ENCODE measurements around the gene JMJD4. TPM values are rescaled to one million over a fixed set of nuclear protein-coding genes. Genes with fewer than 3 reads are reported as not detected.

The JMJD4 gene
- total and polyA plus RNA-seq, 4 donors = 10.6 to 14.4 (median 12.6) TPM

DNA sequence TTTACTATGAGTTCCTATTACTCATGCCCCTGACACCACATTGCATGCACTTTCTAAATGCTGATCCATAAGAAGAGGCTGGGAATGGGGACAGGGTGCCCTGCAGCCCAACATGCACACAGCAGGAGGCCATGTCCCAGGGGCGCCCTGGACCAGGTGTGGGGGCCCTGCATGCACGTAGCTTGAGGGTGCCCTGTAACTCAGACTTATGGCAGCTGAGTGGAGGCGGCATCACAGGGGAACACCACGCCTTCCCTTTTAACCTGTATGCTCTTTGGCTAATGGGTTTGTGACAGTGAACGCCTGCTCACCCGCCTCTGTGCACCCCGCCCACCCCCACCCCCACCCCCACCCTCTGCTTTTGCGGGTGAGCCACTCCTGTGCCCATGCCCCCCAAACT, 36.2 kb upstream of the JMJD4 start:
- H3K4me3 ChIP-seq (ENCODE audit: low read length in 2 of 2) = no peak overlapping the region
- no peaks in the 10 kb centered on the region for H3K27me3 ChIP-seq (ENCODE audit: control insufficient read depth in 1 of 2, insufficient read depth in 2 of 2, low read length in 1 of 2)
- no peaks in the 10 kb centered on the region for H3K9me3 ChIP-seq (ENCODE audit: control insufficient read depth, low read length)
- no peak overlapping the region for H3K27ac ChIP-seq (ENCODE audit: low read depth in 1 of 2, low read length in 2 of 2)
- H3K4me1 ChIP-seq (ENCODE audit: control insufficient read depth in 1 of 2, insufficient read depth in 2 of 2, low read length in 2 of 2) = no peaks in the 10 kb centered on the region
- intact Hi-C loops (cut with DNase I) = no loop called here
- 94 to 96% methylated on average over 8 of the region's 8 CpGs for WGBS, 2 donors
- H3K36me3 ChIP-seq (ENCODE audit: control insufficient read depth in 1 of 2, insufficient read depth in 2 of 2, low read length in 1 of 2) = peaks cover 0 to 9% of the 10 kb centered on the region in 2 donors
- ATAC-seq (ENCODE audit: low FRiP score) (no peak), DNase-seq (peak in 1 of 2 donors; percentile 32)

DNA sequence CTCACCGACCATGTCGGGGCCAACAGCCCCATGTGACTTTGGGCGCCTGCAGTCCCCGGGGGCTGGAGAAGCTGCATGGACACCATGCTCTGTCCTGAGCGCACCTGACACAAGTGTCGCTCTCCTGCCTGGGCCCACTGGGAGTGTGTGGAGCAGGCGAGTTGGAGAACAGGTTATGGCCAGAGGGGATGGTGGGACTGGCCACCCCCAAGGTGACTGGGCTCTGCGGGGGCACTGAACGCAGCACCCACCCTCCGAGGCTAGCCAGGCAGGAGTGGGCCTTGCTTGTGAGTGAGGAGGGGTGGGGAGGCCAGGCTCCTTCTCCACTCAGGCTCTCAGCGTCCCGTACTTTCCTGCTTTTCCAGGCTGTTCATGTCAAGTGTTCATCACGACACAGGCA, 35.7 kb upstream of the JMJD4 start:
- ATAC-seq (ENCODE audit: low FRiP score) = no peak
- Histone ChIP-seq H3K4me1 (ENCODE audit: control insufficient read depth in 1 of 2, insufficient read depth in 2 of 2, low read length in 2 of 2) (no peaks in the 10 kb centered on the region), H3K27me3 (ENCODE audit: control insufficient read depth in 1 of 2, insufficient read depth in 2 of 2, low read length in 1 of 2) (no peaks in the 10 kb centered on the region), H3K4me3 (ENCODE audit: low read length in 2 of 2) (no peak overlapping the region), H3K36me3 (ENCODE audit: control insufficient read depth in 1 of 2, insufficient read depth in 2 of 2, low read length in 1 of 2) (peaks cover 0 to 9% of the 10 kb centered on the region in 2 donors), H3K27ac (ENCODE audit: low read depth in 1 of 2, low read length in 2 of 2) (no peak overlapping the region), H3K9me3 (ENCODE audit: control insufficient read depth, low read length) (no peaks in the 10 kb centered on the region)
- WGBS, 2 donors = 95 to 96% methylated on average over 13 of the region's 13 CpGs
- intact Hi-C loops (cut with DNase I) = no loop called here
- peak in 1 of 2 donors; percentile 50 for DNase-seq

DNA sequence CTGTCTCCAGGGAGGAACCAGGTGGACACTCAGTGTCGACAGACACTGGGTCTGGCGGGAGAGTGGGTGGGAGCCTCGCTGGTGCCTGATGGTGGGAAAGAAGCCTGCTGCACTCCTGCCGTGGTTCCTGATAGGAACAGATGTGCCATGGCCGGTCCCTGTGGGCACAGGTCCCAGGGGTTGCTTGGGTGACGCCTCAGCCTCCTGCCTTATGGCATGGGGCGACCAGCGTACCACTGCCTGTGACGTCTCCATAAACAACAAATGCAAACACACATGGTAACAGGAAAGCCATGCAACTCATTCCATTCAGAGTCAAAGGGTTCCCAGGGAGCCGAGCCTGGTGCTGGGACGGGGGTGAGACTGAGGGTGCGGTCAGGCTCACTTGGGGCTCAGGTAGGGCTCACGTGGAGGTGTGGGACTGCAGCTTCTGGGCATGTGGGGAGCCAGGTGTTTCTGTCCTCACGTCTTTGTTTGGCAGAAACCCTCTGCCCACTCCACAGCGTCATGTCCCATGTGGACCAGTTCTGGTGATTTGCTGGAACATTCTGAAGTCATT, 34.9 kb upstream of the JMJD4 start:
- 93 to 94% methylated on average over 15 of the region's 15 CpGs for WGBS, 2 donors
- no peak overlapping the region for H3K27ac ChIP-seq (ENCODE audit: low read depth in 1 of 2, low read length in 2 of 2)
- DNase-seq (peak in 1 of 2 donors; percentile 66), ATAC-seq (ENCODE audit: low FRiP score) (no peak)
- intact Hi-C loops (cut with DNase I) = loop anchor here in 1 of 2 donors (10.0 kb wide), 1 partner anchor 115 kb away; no protein-coding TSS in a partner anchor
- peaks cover 0 to 9% of the 10 kb centered on the region in 2 donors for H3K36me3 ChIP-seq (ENCODE audit: control insufficient read depth in 1 of 2, insufficient read depth in 2 of 2, low read length in 1 of 2)
- no peaks in the 10 kb centered on the region for H3K9me3 ChIP-seq (ENCODE audit: control insufficient read depth, low read length)
- no peak overlapping the region for H3K4me3 ChIP-seq (ENCODE audit: low read length in 2 of 2)
- no peaks in the 10 kb centered on the region for H3K27me3 ChIP-seq (ENCODE audit: control insufficient read depth in 1 of 2, insufficient read depth in 2 of 2, low read length in 1 of 2)
- H3K4me1 ChIP-seq (ENCODE audit: control insufficient read depth in 1 of 2, insufficient read depth in 2 of 2, low read length in 2 of 2) = no peaks in the 10 kb centered on the region

DNA sequence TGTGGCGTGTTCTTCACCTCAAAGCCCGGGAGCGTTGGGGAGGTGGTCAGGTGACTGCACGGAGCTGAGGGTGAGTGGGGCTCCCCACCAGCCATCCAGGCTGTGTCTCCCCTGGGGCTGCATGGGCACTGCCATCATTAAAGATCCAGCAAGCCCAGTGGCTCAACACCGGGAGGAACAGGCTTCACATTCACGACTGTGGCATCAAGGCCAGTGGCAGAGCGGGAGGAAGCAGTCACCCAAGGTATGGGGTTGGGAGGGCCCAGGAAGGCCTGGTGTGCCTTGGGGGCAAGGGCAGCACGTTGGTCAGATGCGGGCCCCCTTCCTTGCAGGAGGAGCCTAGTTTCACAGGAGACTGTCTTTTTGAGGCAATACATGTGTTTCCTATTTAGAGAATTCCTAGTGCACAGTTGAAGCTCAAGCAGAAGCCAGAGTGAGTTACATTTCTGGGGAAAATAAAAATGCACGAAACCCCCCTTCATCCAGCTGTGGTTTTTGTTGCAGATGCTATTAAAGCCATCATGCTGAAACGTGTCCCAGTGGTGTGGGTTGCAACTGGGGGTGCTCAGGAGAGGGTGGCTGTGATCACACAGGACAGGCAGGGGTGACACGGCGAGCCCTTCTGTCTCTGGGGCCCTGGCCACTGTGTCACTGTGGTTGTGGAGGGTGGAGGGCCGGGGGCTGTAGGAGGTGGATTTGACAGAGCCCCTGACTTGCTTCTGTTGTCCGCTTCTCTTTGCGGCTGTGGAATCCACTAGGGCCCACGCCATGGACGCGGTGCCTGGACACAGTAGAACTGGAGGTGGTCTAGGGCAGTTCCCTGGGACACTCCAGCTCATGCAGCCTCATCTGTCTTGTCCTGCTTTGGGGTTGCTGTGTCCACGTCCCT, 34.2 kb upstream of the JMJD4 start:
- DNase-seq (peak in 1 of 2 donors; percentile 56), ATAC-seq (ENCODE audit: low FRiP score) (no peak)
- H3K36me3 ChIP-seq (ENCODE audit: control insufficient read depth in 1 of 2, insufficient read depth in 2 of 2, low read length in 1 of 2) = peaks cover 0 to 9% of the 10 kb centered on the region in 2 donors

DNA sequence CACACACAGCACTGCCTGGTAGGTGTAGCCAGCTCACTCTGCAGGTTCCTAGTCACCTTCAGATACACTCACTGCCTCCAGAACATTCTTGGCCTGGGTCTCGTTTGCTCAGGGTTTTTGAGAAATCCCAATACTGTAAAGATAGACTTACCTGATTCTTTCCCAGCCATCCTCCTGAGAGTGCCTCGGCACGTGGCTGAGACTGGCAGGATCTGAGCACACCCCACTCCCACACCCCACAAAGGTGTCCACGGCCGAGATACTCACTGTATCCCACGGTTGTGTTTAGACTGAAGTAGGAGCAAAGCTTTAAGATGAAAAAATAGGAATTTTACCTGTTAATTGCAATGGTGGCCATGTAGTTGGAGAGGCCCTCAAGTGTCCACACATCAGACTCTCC, 33.5 kb upstream of the JMJD4 start:
- Histone ChIP-seq H3K36me3 (ENCODE audit: control insufficient read depth in 1 of 2, insufficient read depth in 2 of 2, low read length in 1 of 2) (peaks cover 0 to 9% of the 10 kb centered on the region in 2 donors), H3K4me3 (ENCODE audit: low read length in 2 of 2) (no peak overlapping the region), H3K27ac (ENCODE audit: low read depth in 1 of 2, low read length in 2 of 2) (no peak overlapping the region), H3K27me3 (ENCODE audit: control insufficient read depth in 1 of 2, insufficient read depth in 2 of 2, low read length in 1 of 2) (no peaks in the 10 kb centered on the region), H3K4me1 (ENCODE audit: control insufficient read depth in 1 of 2, insufficient read depth in 2 of 2, low read length in 2 of 2) (no peaks in the 10 kb centered on the region), H3K9me3 (ENCODE audit: control insufficient read depth, low read length) (no peaks in the 10 kb centered on the region)
- ATAC-seq (ENCODE audit: low FRiP score) = no peak
- DNase-seq = peak in 1 of 2 donors; percentile 35
- 94% methylated on average over 6 of the region's 6 CpGs for WGBS, 2 donors
- intact Hi-C loops (cut with DNase I) = loop anchor here in 1 of 2 donors (10.0 kb wide), 1 partner anchor 116 kb away; no protein-coding TSS in a partner anchor

More for the DNA sequence above, 34.2 kb upstream of the JMJD4 start:
- H3K4me3 ChIP-seq (ENCODE audit: low read length in 2 of 2) = no peak overlapping the region
- no peaks in the 10 kb centered on the region for H3K9me3 ChIP-seq (ENCODE audit: control insufficient read depth, low read length)
- H3K27me3 ChIP-seq (ENCODE audit: control insufficient read depth in 1 of 2, insufficient read depth in 2 of 2, low read length in 1 of 2) = no peaks in the 10 kb centered on the region
- no peak overlapping the region for H3K27ac ChIP-seq (ENCODE audit: low read depth in 1 of 2, low read length in 2 of 2)
- H3K4me1 ChIP-seq (ENCODE audit: control insufficient read depth in 1 of 2, insufficient read depth in 2 of 2, low read length in 2 of 2) = no peaks in the 10 kb centered on the region
- intact Hi-C loops (cut with DNase I) = loop anchor here in 1 of 2 donors (10.0 kb wide), 1 partner anchor 116 kb away; no protein-coding TSS in a partner anchor
- 92 to 94% methylated on average over 20 of the region's 20 CpGs for WGBS, 2 donors

DNA sequence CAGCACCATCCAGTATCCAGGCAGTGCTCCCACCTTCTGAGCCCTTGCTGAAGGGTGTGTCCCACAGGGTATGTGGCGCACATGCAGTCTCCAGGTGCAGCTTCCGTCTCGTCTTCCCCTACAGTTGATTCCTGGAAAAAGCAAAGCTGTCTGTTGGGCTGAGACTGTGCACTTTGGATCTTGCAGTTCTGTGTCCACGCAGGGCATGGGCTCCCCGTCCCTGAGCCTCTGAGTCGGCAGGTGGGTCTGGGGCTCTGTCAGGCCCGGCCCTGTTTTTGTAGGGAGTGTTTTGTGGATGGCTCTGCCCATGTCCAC, 33.0 kb upstream of the JMJD4 start:
- H3K36me3 ChIP-seq (ENCODE audit: control insufficient read depth in 1 of 2, insufficient read depth in 2 of 2, low read length in 1 of 2) = peaks cover 0 to 9% of the 10 kb centered on the region in 2 donors
- DNase-seq (peak in 1 of 2 donors; percentile 30), ATAC-seq (ENCODE audit: low FRiP score) (no peak)
- no peaks in the 10 kb centered on the region for H3K4me1 ChIP-seq (ENCODE audit: control insufficient read depth in 1 of 2, insufficient read depth in 2 of 2, low read length in 2 of 2)
- H3K27me3 ChIP-seq (ENCODE audit: control insufficient read depth in 1 of 2, insufficient read depth in 2 of 2, low read length in 1 of 2) = no peaks in the 10 kb centered on the region
- H3K4me3 ChIP-seq (ENCODE audit: low read length in 2 of 2) = no peak overlapping the region
- intact Hi-C loops (cut with DNase I) = loop anchor here in 1 of 2 donors (10.0 kb wide), 1 partner anchor 117 kb away; no protein-coding TSS in a partner anchor
- no peak overlapping the region for H3K27ac ChIP-seq (ENCODE audit: low read depth in 1 of 2, low read length in 2 of 2)
- no peaks in the 10 kb centered on the region for H3K9me3 ChIP-seq (ENCODE audit: control insufficient read depth, low read length)
- 94% methylated on average over 7 of the region's 7 CpGs for WGBS, 2 donors

DNA sequence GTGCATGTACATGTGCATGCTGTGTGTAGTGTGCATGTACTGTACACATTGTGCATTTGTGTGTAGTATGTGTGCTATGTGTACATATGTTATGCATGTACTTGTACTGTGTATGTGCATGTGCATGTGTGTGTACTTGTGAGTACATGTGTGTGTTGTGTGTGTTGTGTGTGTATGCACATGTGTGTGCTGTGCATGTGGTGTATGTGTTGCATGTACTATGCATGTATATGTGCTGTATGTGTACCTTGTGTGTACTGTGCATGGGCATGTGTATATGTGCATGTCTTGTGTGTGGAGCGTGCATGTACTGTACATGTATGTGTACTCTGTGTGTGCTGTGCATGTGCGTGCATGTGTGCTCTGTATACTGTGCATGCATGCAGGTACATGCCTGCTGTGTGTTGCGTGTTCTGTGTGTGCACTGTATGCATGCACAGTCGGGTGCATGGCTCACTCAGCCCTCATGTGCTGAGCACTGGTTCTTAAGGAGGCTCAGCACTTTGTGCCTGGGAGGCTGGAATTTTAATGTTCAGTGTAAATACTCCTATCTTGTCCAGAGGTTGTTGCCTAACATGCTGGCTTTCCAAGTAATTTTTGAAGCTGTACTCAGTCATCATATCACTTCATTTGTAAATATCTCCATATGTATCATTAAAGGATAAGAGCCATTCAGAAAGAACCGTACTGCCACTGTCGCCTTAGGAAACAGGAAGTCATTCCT, 32.5 kb upstream of the JMJD4 start:
- H3K36me3 ChIP-seq (ENCODE audit: control insufficient read depth in 1 of 2, insufficient read depth in 2 of 2, low read length in 1 of 2) = peaks cover 0 to 9% of the 10 kb centered on the region in 2 donors
- H3K27me3 ChIP-seq (ENCODE audit: control insufficient read depth in 1 of 2, insufficient read depth in 2 of 2, low read length in 1 of 2) = no peaks in the 10 kb centered on the region
- intact Hi-C loops (cut with DNase I) = loop anchor here in 1 of 2 donors (10.0 kb wide), 1 partner anchor 117 kb away; no protein-coding TSS in a partner anchor
- DNase-seq = peak in 1 of 2 donors; percentile 56
- no peak for ATAC-seq (ENCODE audit: low FRiP score)
- WGBS, 2 donors = 91 to 92% methylated on average over 6 of the region's 6 CpGs
- no peaks in the 10 kb centered on the region for H3K4me1 ChIP-seq (ENCODE audit: control insufficient read depth in 1 of 2, insufficient read depth in 2 of 2, low read length in 2 of 2)
- no peak overlapping the region for H3K4me3 ChIP-seq (ENCODE audit: low read length in 2 of 2)
- H3K9me3 ChIP-seq (ENCODE audit: control insufficient read depth, low read length) = no peaks in the 10 kb centered on the region
- no peak overlapping the region for H3K27ac ChIP-seq (ENCODE audit: low read depth in 1 of 2, low read length in 2 of 2)

DNA sequence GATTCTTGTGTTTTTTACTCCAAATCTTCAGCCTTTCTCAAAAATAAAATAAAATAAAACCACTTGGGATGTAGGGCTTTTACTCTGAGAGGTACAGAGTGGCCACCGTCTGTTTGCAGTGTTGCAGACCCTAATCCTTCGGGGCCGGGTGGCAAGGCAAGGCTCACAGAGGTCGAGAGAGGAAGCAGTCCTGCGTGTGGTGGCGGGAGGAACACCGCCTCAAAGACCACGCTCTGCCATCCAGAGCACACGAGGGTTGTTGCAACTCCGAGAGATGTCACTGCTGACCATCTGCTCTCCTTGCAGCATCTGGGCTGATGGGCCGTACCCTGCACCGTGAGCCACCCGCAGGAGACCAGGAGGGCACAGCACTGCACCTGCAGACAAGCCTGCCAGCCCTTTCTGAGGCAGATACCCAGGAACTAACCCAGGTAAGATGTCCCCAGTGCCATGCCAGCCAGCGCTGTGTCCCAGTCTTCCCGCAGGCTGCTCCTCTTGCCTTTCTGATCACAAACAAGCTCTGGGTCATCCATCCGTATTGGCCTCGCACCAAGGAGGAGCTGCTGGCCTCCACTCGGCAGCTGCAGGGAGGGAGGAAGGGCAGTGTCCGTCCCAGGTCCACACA, 31.7 kb upstream of the JMJD4 start:
- Histone ChIP-seq H3K4me1 (ENCODE audit: control insufficient read depth in 1 of 2, insufficient read depth in 2 of 2, low read length in 2 of 2) (no peaks in the 10 kb centered on the region), H3K36me3 (ENCODE audit: control insufficient read depth in 1 of 2, insufficient read depth in 2 of 2, low read length in 1 of 2) (peaks cover 0 to 9% of the 10 kb centered on the region in 2 donors), H3K27me3 (ENCODE audit: control insufficient read depth in 1 of 2, insufficient read depth in 2 of 2, low read length in 1 of 2) (no peaks in the 10 kb centered on the region), H3K27ac (ENCODE audit: low read depth in 1 of 2, low read length in 2 of 2) (no peak overlapping the region), H3K4me3 (ENCODE audit: low read length in 2 of 2) (no peak overlapping the region), H3K9me3 (ENCODE audit: control insufficient read depth, low read length) (no peaks in the 10 kb centered on the region)
- DNase-seq (peak in 1 of 2 donors; percentile 32), ATAC-seq (ENCODE audit: low FRiP score) (no peak)
- intact Hi-C loops (cut with DNase I) = loop anchor here in 1 of 2 donors (10.0 kb wide), 1 partner anchor 118 kb away; no protein-coding TSS in a partner anchor
- WGBS, 2 donors = 88 to 90% methylated on average over 19 of the region's 19 CpGs

Data from aorta (tissue), 5 donors.